Measurements from ENCODE around the gene WASL. TPM values are rescaled to one million over a fixed set of nuclear protein-coding genes. Genes with fewer than 3 reads are reported as not detected.
"Not testable (repeated sequence)": the region's sequence is repeated elsewhere in the genome, so short reads cannot be mapped to it uniquely, and the experiment has no call there.

The WASL gene
- 18.0 and 22.5 TPM in 2 replicates for total RNA-seq

DNA sequence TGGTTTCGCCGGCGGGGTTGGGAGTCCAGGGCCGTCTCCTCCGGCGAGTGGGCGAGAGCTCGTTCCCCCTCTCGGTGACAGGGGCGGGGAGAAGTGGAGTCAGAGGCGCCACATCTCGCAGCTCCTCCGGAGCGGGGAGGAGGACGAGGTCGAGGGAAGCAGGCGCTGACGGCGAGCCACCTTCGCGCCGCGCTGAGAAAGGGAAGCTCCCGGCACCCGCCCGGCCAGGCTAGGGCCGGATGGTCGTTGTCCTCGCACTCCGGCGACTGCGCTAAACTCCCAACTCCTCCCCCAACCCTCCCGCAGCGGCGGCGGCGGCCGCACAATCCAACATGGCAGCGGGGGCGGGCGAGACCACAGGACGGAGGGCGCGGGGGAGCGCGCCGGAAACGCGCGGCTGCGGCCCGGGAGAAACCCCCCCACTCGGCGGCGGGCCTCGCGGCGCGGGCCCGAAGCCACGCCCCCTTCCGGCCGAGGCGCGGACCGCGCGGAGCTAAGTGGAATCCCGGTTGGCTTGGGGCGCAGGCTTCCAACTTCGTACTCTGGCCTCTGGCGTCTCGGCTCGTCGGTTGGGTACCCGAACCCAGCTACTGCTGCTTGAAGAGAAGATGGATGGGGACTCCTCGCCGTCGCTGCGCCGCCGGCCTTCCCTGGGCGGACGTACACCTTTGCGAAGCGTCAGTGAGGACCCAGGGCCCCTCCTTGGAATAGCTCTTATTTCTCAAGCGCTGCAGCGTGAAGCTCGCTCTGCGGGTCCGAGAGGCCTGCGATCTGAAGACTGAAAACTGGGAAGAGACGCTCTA, at the start of gene WASL:
TSS of gene WASL (minus strand) at position 270 of the 803 bp plus-strand sequence. CDS start at position 1, 269 bp downstream.
- peak; percentile 93 for DNase-seq (ENCODE audit: low read depth)
- TF ChIP-seq CTCF (IDR thresholded peaks at IDR 0.05; ENCODE audit: insufficient read depth, low read depth, low read length): no peak
- H3K4me3 ChIP-seq (ENCODE audit: low read depth, low read length): peak within 1 kb of the TSS; percentile 95

DNA sequence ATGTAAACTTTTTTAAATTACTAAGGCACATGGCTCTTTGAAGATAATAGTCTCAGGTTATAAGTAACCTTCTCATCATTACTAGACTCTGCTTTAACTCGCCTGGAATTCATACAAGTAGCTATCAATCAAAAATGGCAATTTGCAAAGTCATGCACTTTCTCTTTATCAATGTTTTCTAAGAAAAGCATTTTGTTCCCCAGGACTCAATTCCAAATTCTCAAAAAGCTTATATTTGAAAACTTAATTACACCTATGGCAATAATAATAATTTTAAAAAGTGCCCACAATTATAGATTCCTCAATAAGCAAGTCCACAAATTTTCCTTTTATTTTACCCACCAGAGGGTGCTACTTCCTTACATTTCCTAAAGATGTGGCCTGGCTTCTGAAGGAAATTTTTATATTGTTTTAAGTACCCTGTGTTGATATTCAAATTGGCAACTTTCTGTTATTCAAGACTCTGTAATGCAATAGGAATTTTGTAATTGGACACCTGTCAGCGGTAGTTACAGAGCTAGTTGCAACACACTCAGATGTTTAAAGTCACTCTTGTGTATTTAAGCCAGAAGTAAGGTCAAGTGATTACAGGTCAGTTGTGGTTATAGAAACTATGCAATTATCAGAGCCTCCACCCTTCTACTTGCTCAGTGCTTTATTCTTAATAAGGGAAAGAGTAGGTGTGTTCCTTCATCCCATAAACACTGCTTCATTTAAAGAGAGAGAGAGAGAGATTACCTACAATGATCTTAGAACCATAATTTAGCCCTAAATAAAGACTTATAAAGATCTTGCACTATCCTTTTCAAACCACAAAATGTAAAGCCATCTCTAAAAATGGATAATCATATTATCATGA, 49.1 kb upstream of the WASL start:
- H3K4me3 ChIP-seq (ENCODE audit: low read depth, low read length): no peak overlapping the region
- peak; percentile 86 for DNase-seq (ENCODE audit: low read depth)
- TF ChIP-seq CTCF (IDR thresholded peaks at IDR 0.05; ENCODE audit: insufficient read depth, low read depth, low read length): peak; percentile 54

- TF ChIP-seq CTCF (IDR thresholded peaks at IDR 0.05; ENCODE audit: insufficient read depth, low read depth, low read length): no peak
- no peak for DNase-seq (ENCODE audit: low read depth)
- H3K4me3 ChIP-seq (ENCODE audit: low read depth, low read length): no peak overlapping the region
Observed at GRCh38 chr7:123796568-123796967, 47.8 kb upstream of the WASL start.

- TF ChIP-seq CTCF (IDR thresholded peaks at IDR 0.05; ENCODE audit: insufficient read depth, low read depth, low read length): no peak
- no peak for DNase-seq (ENCODE audit: low read depth)
- no peak overlapping the region for H3K4me3 ChIP-seq (ENCODE audit: low read depth, low read length)
Observed at GRCh38 chr7:123795917-123796316, 47.1 kb upstream of the WASL start.

DNA sequence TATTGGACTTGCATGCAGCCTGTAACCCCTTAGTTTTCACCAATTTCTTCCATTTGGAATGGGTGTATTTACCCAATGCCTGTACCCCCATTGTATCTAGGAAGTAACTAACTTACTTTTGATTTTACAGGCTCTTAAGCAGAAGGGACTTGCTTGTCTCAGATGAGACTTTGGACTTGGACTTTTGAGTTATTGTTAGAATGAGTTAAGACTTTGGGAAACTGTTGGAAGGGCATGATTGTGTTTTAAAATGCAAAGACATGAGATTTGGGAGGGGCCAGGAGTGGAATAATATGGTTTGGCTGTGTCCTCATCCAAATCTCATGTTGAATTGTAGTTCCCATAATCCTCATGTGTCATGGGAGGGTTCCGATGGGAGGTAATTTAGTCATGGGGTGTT, 46.3 kb upstream of the WASL start:
- not testable (repeated sequence) for H3K4me3 ChIP-seq (ENCODE audit: low read depth, low read length); DNase-seq (ENCODE audit: low read depth)

GRCh38 chr7:123792547-123792946, 43.7 kb upstream of the WASL start:
- TF ChIP-seq CTCF (IDR thresholded peaks at IDR 0.05; ENCODE audit: insufficient read depth, low read depth, low read length): no peak
- no peak overlapping the region for H3K4me3 ChIP-seq (ENCODE audit: low read depth, low read length)
- no peak for DNase-seq (ENCODE audit: low read depth)

- no peak for TF ChIP-seq CTCF (IDR thresholded peaks at IDR 0.05; ENCODE audit: insufficient read depth, low read depth, low read length)
- no peak overlapping the region for H3K4me3 ChIP-seq (ENCODE audit: low read depth, low read length)
- DNase-seq (ENCODE audit: low read depth): peak; percentile 69
Observed at GRCh38 chr7:123791001-123791400, 42.2 kb upstream of the WASL start.

All from fibroblast of villous mesenchyme (primary cell).